Prostate gland (tissue), 2 donors: ENCODE results near the gene METTL2A. TPM values are rescaled to one million over a fixed set of nuclear protein-coding genes. Genes with fewer than 3 reads are reported as not detected.
"Not testable (repeated sequence)": the region's sequence is repeated elsewhere in the genome, so short reads cannot be mapped to it uniquely, and the experiment has no call there.

ENCODE experiments used
- DNase-seq: peaks from one replicate; pipeline ENCODE4 v3.0.0-alpha.2; 2019; ENCODE audit warnings: low spot score
- H3K27ac ChIP-seq, 2 donors: fragments of 200-600 bp; sonication (generic); 2 replicates each; pipeline ENCODE4 v1.5.1; 2017 to 2019
- H3K27me3 ChIP-seq: fragments of 200-600 bp; sonication (generic); replicated peaks from 2 replicates; pipeline ENCODE4 v1.5.1; 2019; ENCODE audit not compliant: insufficient read depth
- H3K36me3 ChIP-seq, 2 donors: fragments of 200-600 bp; sonication (generic); 1 replicate in 1 of 2; 2 replicates in 1 of 2; pipeline versions ENCODE4 v1.5.1 to v1.8.1; 2017 to 2019
- H3K4me1 ChIP-seq: fragments of 200-600 bp; sonication (generic); replicated peaks from 2 replicates; pipeline ENCODE4 v1.5.1; 2019
- H3K4me3 ChIP-seq, 2 donors: fragments of 200-600 bp; sonication (generic); 2 replicates each; pipeline ENCODE4 v1.5.1; 2017 to 2019
- H3K9me3 ChIP-seq: fragments of 200-600 bp; sonication (generic); 2 replicates; pipeline ENCODE4 v1.5.1; 2017
- POLR2A ChIP-seq: fragments of 450-650 bp; IDR thresholded peaks from one replicate; pipeline ENCODE4 v1.6.1; 2016; ENCODE audit warnings: antibody characterized with exemption, mild to moderate bottlenecking
- POLR2AphosphoS5 ChIP-seq: sonication (generic); formaldehyde crosslinking; IDR thresholded peaks from one replicate; pipeline ENCODE4 v1.6.1; 2017; ENCODE audit warnings: antibody characterized with exemption
- WGBS: methylation state at CpG from one replicate; pipeline ENCODE4 v1.1.5; 2018; 5-methylcytosine and 5-hydroxymethylcytosine counted together
- intact Hi-C: fragments of 100-400 bp; cut with DNase I; formaldehyde crosslinking; loops from one replicate; pipeline ENCODE4 v1.14.2; 2022
- total RNA-seq, 2 donors: library from RNA; depleted of rRNA; stranded (reverse); fragments of >200 nt; gene quantifications; one replicate each; pipeline ENCODE4 v1.1.0, GENCODE V29; 2016
- TF ChIP-seq, protein P1 (sequence below), 4 experiments: fragments of 200-600 bp in 2 of 4; fragments of 450-650 bp in 2 of 4; sonication (generic) in 2 of 4; IDR thresholded peaks; 1 replicate in 3 of 4; 2 replicates in 1 of 4; pipeline ENCODE4 v1.5.1; 2016 to 2019; ENCODE audit warnings: antibody characterized with exemption in 4 of 4, mild to moderate bottlenecking in 2 of 4, moderate library complexity in 2 of 4

Gene METTL2A, protein sequence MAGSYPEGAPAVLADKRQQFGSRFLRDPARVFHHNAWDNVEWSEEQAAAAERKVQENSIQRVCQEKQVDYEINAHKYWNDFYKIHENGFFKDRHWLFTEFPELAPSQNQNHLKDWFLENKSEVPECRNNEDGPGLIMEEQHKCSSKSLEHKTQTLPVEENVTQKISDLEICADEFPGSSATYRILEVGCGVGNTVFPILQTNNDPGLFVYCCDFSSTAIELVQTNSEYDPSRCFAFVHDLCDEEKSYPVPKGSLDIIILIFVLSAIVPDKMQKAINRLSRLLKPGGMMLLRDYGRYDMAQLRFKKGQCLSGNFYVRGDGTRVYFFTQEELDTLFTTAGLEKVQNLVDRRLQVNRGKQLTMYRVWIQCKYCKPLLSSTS
- 10 to 100 TPM; 17.3 to 20.7 TPM for total RNA-seq

DNA sequence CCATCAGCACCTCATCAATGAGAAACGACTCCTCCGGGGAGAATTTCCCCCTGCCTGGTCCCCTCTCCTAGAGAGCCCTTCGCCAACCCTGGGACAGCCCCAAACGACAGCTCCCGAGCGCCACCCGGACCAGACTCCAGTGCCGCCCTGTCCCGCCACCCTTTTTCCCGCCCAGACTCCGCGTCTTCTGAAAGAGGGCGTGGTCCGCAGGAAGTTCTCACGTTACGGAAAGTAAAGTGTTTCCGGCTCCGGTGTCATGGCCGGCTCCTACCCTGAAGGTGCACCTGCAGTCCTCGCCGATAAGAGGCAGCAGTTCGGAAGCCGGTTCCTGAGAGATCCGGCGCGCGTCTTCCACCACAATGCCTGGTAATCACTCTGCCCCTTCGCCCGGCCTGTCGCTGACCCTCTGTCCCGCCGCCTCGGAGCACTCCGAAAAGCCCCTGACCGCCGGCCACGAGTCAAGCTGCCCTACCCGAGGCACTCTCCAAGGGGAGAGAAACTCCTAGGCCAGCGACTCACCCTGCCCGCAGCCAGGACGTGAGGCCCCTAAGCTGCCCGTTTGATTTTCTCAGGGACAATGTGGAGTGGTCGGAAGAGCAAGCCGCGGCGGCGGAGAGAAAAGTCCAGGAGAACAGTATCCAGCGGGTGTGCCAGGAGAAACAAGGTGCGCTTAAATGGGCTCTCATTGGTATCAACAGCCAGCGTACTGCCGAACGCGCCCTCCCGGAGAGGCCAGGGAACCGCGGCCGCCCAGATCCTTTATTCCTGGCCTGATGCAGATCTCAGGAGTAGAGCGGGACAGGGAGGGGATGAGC is at the start of gene METTL2A:
Gene METTL2A, plus strand, starts transcription at position 251 of the 815 bp plus-strand sequence. Its CDS starts 6 bp downstream, at position 257.
- WGBS: under 1% methylated on average over 58 of the region's 58 CpGs
- intact Hi-C loops, H3K36me3 ChIP-seq, H3K27me3 ChIP-seq, H3K4me1 ChIP-seq, H3K9me3 ChIP-seq: not testable (repeated sequence)
- H3K4me3 ChIP-seq: peak within 1 kb of the TSS; percentile 66 to 69
- H3K27ac ChIP-seq: peak within 1 kb of the TSS; percentile 38 to 53
- peak; percentile 86 for DNase-seq
- peak; percentile 90 for TF ChIP-seq POLR2AphosphoS5
- TF ChIP-seq POLR2A: peak; percentile 34
- TF ChIP-seq, protein P1, sequence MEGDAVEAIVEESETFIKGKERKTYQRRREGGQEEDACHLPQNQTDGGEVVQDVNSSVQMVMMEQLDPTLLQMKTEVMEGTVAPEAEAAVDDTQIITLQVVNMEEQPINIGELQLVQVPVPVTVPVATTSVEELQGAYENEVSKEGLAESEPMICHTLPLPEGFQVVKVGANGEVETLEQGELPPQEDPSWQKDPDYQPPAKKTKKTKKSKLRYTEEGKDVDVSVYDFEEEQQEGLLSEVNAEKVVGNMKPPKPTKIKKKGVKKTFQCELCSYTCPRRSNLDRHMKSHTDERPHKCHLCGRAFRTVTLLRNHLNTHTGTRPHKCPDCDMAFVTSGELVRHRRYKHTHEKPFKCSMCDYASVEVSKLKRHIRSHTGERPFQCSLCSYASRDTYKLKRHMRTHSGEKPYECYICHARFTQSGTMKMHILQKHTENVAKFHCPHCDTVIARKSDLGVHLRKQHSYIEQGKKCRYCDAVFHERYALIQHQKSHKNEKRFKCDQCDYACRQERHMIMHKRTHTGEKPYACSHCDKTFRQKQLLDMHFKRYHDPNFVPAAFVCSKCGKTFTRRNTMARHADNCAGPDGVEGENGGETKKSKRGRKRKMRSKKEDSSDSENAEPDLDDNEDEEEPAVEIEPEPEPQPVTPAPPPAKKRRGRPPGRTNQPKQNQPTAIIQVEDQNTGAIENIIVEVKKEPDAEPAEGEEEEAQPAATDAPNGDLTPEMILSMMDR (IDR thresholded peaks at IDR 0.05): peak in 1 of 4 experiments; percentile 44

DNA sequence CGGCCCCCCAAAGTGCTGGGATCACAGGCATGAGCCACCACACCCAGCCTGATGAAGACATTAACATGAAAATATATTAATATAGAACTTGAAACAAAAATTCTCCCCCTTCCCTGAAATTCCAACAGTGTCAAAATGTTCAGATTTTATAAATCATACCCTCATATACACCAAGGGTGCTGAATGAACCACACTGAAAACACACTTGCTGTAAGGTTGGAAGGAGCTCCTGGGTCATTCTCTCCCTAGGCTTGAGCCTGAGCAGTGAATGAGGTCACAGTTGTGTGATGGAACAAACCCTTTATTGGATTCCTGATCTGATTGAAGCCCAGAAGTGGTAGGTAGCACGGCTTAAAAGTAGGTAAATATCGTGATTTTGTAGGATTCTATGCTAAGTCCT is 43.4 kb upstream of the METTL2A start, which contains the start of gene EFCAB3:
Gene EFCAB3, plus strand, starts transcription at position 301 of the 400 bp plus-strand sequence. CDS start 2,427 bp downstream, outside the sequence.
- intact Hi-C loops: no loop called here
- H3K9me3 ChIP-seq: no peaks in the 10 kb centered on the region
- 81% methylated on average over 3 of the region's 3 CpGs for WGBS
- no peaks in the 10 kb centered on the region for H3K36me3 ChIP-seq
- H3K27ac ChIP-seq: no peak within 1 kb of the TSS
- peaks cover 4% of the 10 kb centered on the region for H3K27me3 ChIP-seq
- DNase-seq: no peak
- TF ChIP-seq POLR2A (no peak), POLR2AphosphoS5 (no peak)
- TF ChIP-seq, protein P1 (IDR thresholded peaks at IDR 0.05): no peak
- no peak within 1 kb of the TSS for H3K4me3 ChIP-seq
- H3K4me1 ChIP-seq: no peaks in the 10 kb centered on the region

DNA sequence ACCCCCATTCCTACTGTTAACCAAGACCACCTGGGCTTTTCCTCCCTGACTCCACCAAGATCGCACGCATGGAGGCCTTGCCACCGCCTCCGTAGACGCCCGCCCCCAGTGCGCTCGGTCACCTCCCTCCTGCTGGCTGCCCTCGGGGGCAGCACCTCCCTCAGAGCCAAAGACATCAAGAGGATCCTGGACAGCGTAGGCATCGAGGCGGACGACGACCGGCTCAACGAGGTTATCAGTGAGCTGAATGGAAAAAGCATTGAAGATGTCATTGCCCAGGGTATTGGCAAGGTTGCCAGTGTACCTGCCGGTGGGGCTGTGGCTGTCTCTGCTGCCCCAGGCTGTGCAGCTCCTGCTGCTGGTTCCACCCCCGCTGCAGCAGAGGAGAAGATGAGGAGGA is 42.1 kb upstream of the METTL2A start:
- H3K36me3 ChIP-seq: no peaks in the 10 kb centered on the region
- no peak overlapping the region for H3K4me3 ChIP-seq
- intact Hi-C loops: no loop called here
- WGBS: 89% methylated on average over 18 of the region's 18 CpGs
- H3K27ac ChIP-seq: no peak overlapping the region
- no peaks in the 10 kb centered on the region for H3K9me3 ChIP-seq
- TF ChIP-seq POLR2A (no peak), POLR2AphosphoS5 (no peak)
- TF ChIP-seq, protein P1 (IDR thresholded peaks at IDR 0.05): no peak
- H3K27me3 ChIP-seq: no peaks in the 10 kb centered on the region
- DNase-seq: no peak
- H3K4me1 ChIP-seq: no peaks in the 10 kb centered on the region

DNA sequence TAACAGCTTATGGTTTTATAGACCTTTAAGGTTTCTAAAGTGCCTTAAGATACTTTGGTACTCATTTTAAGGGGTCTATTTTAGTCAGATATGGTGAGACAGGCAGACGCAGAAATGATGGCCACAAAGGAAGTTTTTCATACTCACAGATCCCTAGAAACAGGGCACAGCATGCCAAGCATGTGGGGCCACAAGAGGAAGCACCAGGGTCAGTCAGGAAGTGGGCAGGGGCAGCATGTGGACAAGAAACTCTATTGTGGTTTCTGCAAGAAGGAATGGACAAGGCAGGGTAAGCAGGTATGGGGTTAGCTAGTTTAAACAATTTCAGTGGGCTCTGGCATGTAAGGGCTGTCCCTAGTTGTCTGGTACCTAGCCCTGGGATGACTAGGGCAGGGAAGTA is 34.8 kb upstream of the METTL2A start:
- no peak for TF ChIP-seq POLR2A
- TF ChIP-seq, protein P1 (IDR thresholded peaks at IDR 0.05): no peak
- intact Hi-C loops: no loop called here
- 70% methylated on average over 1 of the region's 1 CpG for WGBS
- Histone ChIP-seq H3K27me3 (no peaks in the 10 kb centered on the region), H3K27ac (no peak overlapping the region), H3K9me3 (no peaks in the 10 kb centered on the region), H3K4me1 (no peaks in the 10 kb centered on the region), H3K36me3 (no peaks in the 10 kb centered on the region), H3K4me3 (no peak overlapping the region)
- DNase-seq: no peak
